Activated naive CD8-positive, alpha-beta T cell (primary cell): ENCODE results near the gene VIL1.

Source experiments
- H3K27ac Mint-ChIP-seq: one replicate; pipeline ENCODE4 v1.8.0; 2021; ENCODE audit warnings: mixed read lengths
- H3K27me3 Mint-ChIP-seq: one replicate; pipeline ENCODE4 v1.8.0; 2021; ENCODE audit warnings: mixed read lengths
- H3K36me3 Mint-ChIP-seq: one replicate; pipeline ENCODE4 v1.8.0; 2021; ENCODE audit warnings: mixed read lengths
- H3K4me1 Mint-ChIP-seq: one replicate; pipeline ENCODE4 v1.8.0; 2021; ENCODE audit warnings: low read depth, mixed read lengths
- H3K4me3 Mint-ChIP-seq: one replicate; pipeline ENCODE4 v1.8.0; 2021; ENCODE audit warnings: mild to moderate bottlenecking, mixed read lengths
- H3K9me3 Mint-ChIP-seq: one replicate; pipeline ENCODE4 v1.8.0; 2021; ENCODE audit warnings: low read depth, mixed read lengths

Gene VIL1

GRCh38 chr2:218471982-218472381 is 53.1 kb downstream of the VIL1 start:
- Mint-ChIP-seq H3K4me3 (no peak overlapping the region), H3K27me3 (no peaks in the 10 kb centered on the region), H3K27ac (no peak overlapping the region), H3K4me1 (peaks cover 2% of the 10 kb centered on the region), H3K9me3 (no peaks in the 10 kb centered on the region), H3K36me3 (peaks cover 7% of the 10 kb centered on the region)

- peaks cover 2% of the 10 kb centered on the region for H3K4me1 Mint-ChIP-seq
- H3K27me3 Mint-ChIP-seq, result no peaks in the 10 kb centered on the region
- peaks cover 7% of the 10 kb centered on the region for H3K36me3 Mint-ChIP-seq
- no peak overlapping the region for H3K4me3 Mint-ChIP-seq
- no peaks in the 10 kb centered on the region for H3K9me3 Mint-ChIP-seq
- H3K27ac Mint-ChIP-seq, result no peak overlapping the region
Observed at GRCh38 chr2:218472988-218473387, 54.1 kb downstream of the VIL1 start.

GRCh38 chr2:218474527-218474926 is 55.6 kb downstream of the VIL1 start:
- H3K4me1 Mint-ChIP-seq, result peaks cover 2% of the 10 kb centered on the region
- no peaks in the 10 kb centered on the region for H3K27me3 Mint-ChIP-seq
- H3K27ac Mint-ChIP-seq, result no peak overlapping the region
- H3K36me3 Mint-ChIP-seq, result peaks cover 7% of the 10 kb centered on the region
- H3K9me3 Mint-ChIP-seq, result no peaks in the 10 kb centered on the region
- no peak overlapping the region for H3K4me3 Mint-ChIP-seq

- Mint-ChIP-seq H3K27ac (no peak overlapping the region), H3K4me1 (no peaks in the 10 kb centered on the region), H3K4me3 (no peak overlapping the region), H3K9me3 (no peaks in the 10 kb centered on the region), H3K27me3 (no peaks in the 10 kb centered on the region), H3K36me3 (peaks cover 9% of the 10 kb centered on the region)
Observed at GRCh38 chr2:218476676-218477075, 57.8 kb downstream of the VIL1 start.

- H3K27ac Mint-ChIP-seq, result no peak overlapping the region
- peaks cover 4% of the 10 kb centered on the region for H3K4me1 Mint-ChIP-seq
- no peaks in the 10 kb centered on the region for H3K27me3 Mint-ChIP-seq
- peaks cover 7% of the 10 kb centered on the region for H3K36me3 Mint-ChIP-seq
- no peak overlapping the region for H3K4me3 Mint-ChIP-seq
- H3K9me3 Mint-ChIP-seq, result no peaks in the 10 kb centered on the region
Observed at GRCh38 chr2:218477247-218477646, 58.3 kb downstream of the VIL1 start.

GRCh38 chr2:218478544-218478943 is 59.6 kb downstream of the VIL1 start:
- Mint-ChIP-seq H3K9me3 (no peaks in the 10 kb centered on the region), H3K27me3 (no peaks in the 10 kb centered on the region), H3K4me3 (no peak overlapping the region), H3K36me3 (peaks cover 7% of the 10 kb centered on the region), H3K4me1 (peaks cover 14% of the 10 kb centered on the region), H3K27ac (no peak overlapping the region)

- Mint-ChIP-seq H3K4me3 (no peak overlapping the region), H3K36me3 (peaks cover 5% of the 10 kb centered on the region), H3K9me3 (no peaks in the 10 kb centered on the region), H3K27ac (no peak overlapping the region), H3K27me3 (no peaks in the 10 kb centered on the region), H3K4me1 (peaks cover 18% of the 10 kb centered on the region)
Observed at GRCh38 chr2:218479595-218479994, 60.7 kb downstream of the VIL1 start.

GRCh38 chr2:218482651-218483050 is 63.7 kb downstream of the VIL1 start:
- peak overlapping the region; percentile 38 for H3K27ac Mint-ChIP-seq

GRCh38 chr2:218485986-218486667 is 67.2 kb downstream of the VIL1 start:
- Mint-ChIP-seq H3K27me3 (no peaks in the 10 kb centered on the region), H3K4me3 (no peak overlapping the region), H3K36me3 (peaks cover 6% of the 10 kb centered on the region), H3K4me1 (peaks cover 18% of the 10 kb centered on the region), H3K27ac (no peak overlapping the region), H3K9me3 (no peaks in the 10 kb centered on the region)

More at GRCh38 chr2:218482651-218483050, 63.7 kb downstream of the VIL1 start:
- H3K4me3 Mint-ChIP-seq, result no peak overlapping the region
- peaks cover 18% of the 10 kb centered on the region for H3K4me1 Mint-ChIP-seq
- H3K36me3 Mint-ChIP-seq, result peaks cover 8% of the 10 kb centered on the region
- H3K9me3 Mint-ChIP-seq, result no peaks in the 10 kb centered on the region
- no peaks in the 10 kb centered on the region for H3K27me3 Mint-ChIP-seq

GRCh38 chr2:218500501-218501060 is 81.7 kb downstream of the VIL1 start:
- no peak overlapping the region for H3K4me3 Mint-ChIP-seq
- no peaks in the 10 kb centered on the region for H3K27me3 Mint-ChIP-seq
- H3K9me3 Mint-ChIP-seq, result no peaks in the 10 kb centered on the region
- H3K36me3 Mint-ChIP-seq, result peaks cover 6% of the 10 kb centered on the region
- no peak overlapping the region for H3K27ac Mint-ChIP-seq
- H3K4me1 Mint-ChIP-seq, result no peaks in the 10 kb centered on the region

GRCh38 chr2:218501665-218502064 is 82.7 kb downstream of the VIL1 start:
- peaks cover 6% of the 10 kb centered on the region for H3K36me3 Mint-ChIP-seq
- H3K4me3 Mint-ChIP-seq, result no peak overlapping the region

More at GRCh38 chr2:218501665-218502064, 82.7 kb downstream of the VIL1 start:
- Mint-ChIP-seq H3K9me3 (no peaks in the 10 kb centered on the region), H3K27me3 (no peaks in the 10 kb centered on the region), H3K4me1 (no peaks in the 10 kb centered on the region), H3K27ac (no peak overlapping the region)
